ENCODE results near the gene MRTFA. TPM values are rescaled to one million over a fixed set of nuclear protein-coding genes. Genes with fewer than 3 reads are reported as not detected.
"Not testable (repeated sequence)": the region's sequence is repeated elsewhere in the genome, so short reads cannot be mapped to it uniquely, and the experiment has no call there.

The MRTFA gene
- total RNA-seq, 1 donor from 2014 or later = 105 TPM

DNA sequence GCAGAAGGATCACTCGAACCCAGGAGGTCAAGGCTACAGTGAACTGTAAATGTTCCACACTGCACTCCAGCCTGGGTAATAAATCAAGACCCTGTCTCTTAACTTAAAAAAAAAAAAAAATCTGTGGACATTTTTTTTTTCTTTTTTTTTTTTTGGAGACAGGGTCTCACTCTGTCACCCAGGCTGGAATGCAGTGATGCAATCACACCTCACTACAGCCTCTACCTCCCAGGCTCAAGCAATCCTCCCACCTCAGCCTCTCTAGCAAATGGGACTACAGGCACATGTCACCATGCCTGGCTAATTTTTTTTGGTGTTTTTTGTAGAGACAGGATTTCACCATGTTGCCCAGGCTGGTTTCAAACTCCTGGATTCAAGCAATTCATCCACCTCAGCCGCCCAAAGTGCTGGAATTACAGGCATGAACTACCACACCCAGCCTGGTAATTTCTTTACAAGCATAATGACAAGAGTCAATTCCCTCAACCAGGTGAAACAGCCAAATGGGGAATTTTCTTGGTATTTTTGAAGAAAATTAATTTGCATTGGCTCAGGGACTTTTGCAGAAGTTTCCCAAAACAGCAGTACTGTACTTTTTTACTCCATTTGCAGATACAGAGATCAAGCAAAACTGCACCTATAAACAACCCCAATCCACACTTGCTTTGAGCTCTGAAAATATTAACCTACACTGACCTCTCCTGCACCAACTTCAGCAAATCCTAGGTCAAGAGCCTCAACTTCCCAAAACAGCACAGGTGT, 44.0 kb downstream of the MRTFA start:
- Mint-ChIP-seq H3K27ac (peak overlapping the region; percentile 81), H3K9me3 (no peaks in the 10 kb centered on the region), H3K27me3 (ENCODE audit: low read depth) (no peaks in the 10 kb centered on the region), H3K36me3 (peaks cover 7% of the 10 kb centered on the region), H3K4me3 (no peak overlapping the region), H3K4me1 (peaks cover 68% of the 10 kb centered on the region)
- DNase-seq (ENCODE audit: low spot score in 2 of 2, unreplicated experiment in 2 of 2) = no peak
- TF ChIP-seq, protein P1, sequence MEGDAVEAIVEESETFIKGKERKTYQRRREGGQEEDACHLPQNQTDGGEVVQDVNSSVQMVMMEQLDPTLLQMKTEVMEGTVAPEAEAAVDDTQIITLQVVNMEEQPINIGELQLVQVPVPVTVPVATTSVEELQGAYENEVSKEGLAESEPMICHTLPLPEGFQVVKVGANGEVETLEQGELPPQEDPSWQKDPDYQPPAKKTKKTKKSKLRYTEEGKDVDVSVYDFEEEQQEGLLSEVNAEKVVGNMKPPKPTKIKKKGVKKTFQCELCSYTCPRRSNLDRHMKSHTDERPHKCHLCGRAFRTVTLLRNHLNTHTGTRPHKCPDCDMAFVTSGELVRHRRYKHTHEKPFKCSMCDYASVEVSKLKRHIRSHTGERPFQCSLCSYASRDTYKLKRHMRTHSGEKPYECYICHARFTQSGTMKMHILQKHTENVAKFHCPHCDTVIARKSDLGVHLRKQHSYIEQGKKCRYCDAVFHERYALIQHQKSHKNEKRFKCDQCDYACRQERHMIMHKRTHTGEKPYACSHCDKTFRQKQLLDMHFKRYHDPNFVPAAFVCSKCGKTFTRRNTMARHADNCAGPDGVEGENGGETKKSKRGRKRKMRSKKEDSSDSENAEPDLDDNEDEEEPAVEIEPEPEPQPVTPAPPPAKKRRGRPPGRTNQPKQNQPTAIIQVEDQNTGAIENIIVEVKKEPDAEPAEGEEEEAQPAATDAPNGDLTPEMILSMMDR (IDR thresholded peaks at IDR 0.05; ENCODE audit: unreplicated experiment) = no peak

- TF ChIP-seq, protein P1 (IDR thresholded peaks at IDR 0.05; ENCODE audit: unreplicated experiment) = no peak
- Mint-ChIP-seq H3K36me3 (peaks cover 15% of the 10 kb centered on the region), H3K27me3 (ENCODE audit: low read depth) (no peaks in the 10 kb centered on the region), H3K9me3 (peaks cover 2% of the 10 kb centered on the region), H3K4me1 (peaks cover 57% of the 10 kb centered on the region), H3K27ac (peak overlapping the region; percentile 48), H3K4me3 (no peak overlapping the region)
- no peak for DNase-seq (ENCODE audit: low spot score in 2 of 2, unreplicated experiment in 2 of 2)
Measured at GRCh38 chr22:40588726-40589125, 47.8 kb downstream of the MRTFA start.

DNA sequence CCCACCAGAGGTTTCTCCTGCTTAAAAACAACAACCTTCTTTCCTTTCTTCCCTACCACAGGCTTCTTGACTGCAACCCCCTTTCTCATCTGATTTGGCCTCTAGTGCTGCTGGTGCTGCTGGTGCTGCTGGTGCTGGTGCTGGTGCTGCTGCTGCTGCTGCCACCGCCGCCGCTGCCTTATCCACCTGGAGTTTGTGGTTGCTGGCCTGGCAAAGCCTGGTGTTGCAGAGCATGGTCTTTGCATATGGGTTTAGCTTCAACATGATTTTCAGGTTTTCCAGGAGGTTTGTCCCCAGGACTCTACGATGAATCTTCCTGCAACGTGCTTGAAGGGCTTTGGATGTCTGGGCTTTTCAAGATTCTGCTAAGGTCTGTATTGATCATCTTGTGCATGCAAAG, 49.7 kb downstream of the MRTFA start:
- Mint-ChIP-seq H3K9me3 (peaks cover 11% of the 10 kb centered on the region), H3K4me3 (no peak overlapping the region), H3K4me1 (peaks cover 43% of the 10 kb centered on the region), H3K27ac (peak overlapping the region; percentile 33), H3K27me3 (ENCODE audit: low read depth) (no peaks in the 10 kb centered on the region), H3K36me3 (peaks cover 30% of the 10 kb centered on the region)
- TF ChIP-seq, protein P1 (IDR thresholded peaks at IDR 0.05; ENCODE audit: unreplicated experiment) = no peak
- no peak for DNase-seq (ENCODE audit: low spot score in 2 of 2, unreplicated experiment in 2 of 2)

- H3K4me1 Mint-ChIP-seq = peaks cover 36% of the 10 kb centered on the region
- no peak overlapping the region for H3K4me3 Mint-ChIP-seq
- no peaks in the 10 kb centered on the region for H3K27me3 Mint-ChIP-seq (ENCODE audit: low read depth)
- peaks cover 30% of the 10 kb centered on the region for H3K36me3 Mint-ChIP-seq
- peak overlapping the region; percentile 58 for H3K27ac Mint-ChIP-seq
- peaks cover 12% of the 10 kb centered on the region for H3K9me3 Mint-ChIP-seq
- TF ChIP-seq, protein P1 (IDR thresholded peaks at IDR 0.05; ENCODE audit: unreplicated experiment) = no peak
- no peak for DNase-seq (ENCODE audit: low spot score in 2 of 2, unreplicated experiment in 2 of 2)
Measured at GRCh38 chr22:40585310-40585751, 51.2 kb downstream of the MRTFA start.

DNA sequence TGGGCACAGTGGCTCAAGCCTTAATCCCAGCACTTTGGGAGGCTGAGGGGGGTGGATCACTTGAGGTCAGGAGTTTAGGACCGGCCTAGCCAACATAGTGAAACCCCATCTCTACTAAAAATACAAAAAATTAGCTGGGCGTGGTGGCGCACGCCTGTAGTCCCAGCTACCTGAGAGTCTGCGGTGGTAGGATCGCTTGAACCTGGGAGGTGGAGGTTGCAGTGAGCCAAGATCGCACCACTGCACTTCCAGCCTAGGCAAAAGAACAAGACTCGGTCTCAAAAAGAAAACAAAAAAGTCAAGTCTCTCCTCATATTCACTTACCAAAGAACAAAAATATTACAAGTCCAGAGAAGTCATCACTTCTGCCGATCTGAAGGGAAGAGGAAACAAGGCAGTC, 51.8 kb downstream of the MRTFA start:
- H3K4me1 Mint-ChIP-seq = peaks cover 36% of the 10 kb centered on the region
- not testable (repeated sequence) for H3K27me3 Mint-ChIP-seq (ENCODE audit: low read depth); H3K4me3 Mint-ChIP-seq; DNase-seq (ENCODE audit: low spot score in 2 of 2, unreplicated experiment in 2 of 2)
- H3K27ac Mint-ChIP-seq = peak overlapping the region; percentile 35
- peaks cover 28% of the 10 kb centered on the region for H3K36me3 Mint-ChIP-seq
- H3K9me3 Mint-ChIP-seq = peaks cover 12% of the 10 kb centered on the region

GRCh38 chr22:40583053-40583741, 53.3 kb downstream of the MRTFA start:
- Mint-ChIP-seq H3K27me3 (ENCODE audit: low read depth) (no peaks in the 10 kb centered on the region), H3K36me3 (peaks cover 22% of the 10 kb centered on the region), H3K4me1 (peaks cover 23% of the 10 kb centered on the region), H3K27ac (peak overlapping the region; percentile 70), H3K9me3 (peaks cover 12% of the 10 kb centered on the region), H3K4me3 (no peak overlapping the region)
- TF ChIP-seq, protein P1 (IDR thresholded peaks at IDR 0.05; ENCODE audit: unreplicated experiment) = no peak
- DNase-seq (ENCODE audit: low spot score in 2 of 2, unreplicated experiment in 2 of 2) = no peak

All from mesothelial cell of epicardium (in vitro differentiated cells).